H1 (cell line): ENCODE measurements around the gene RXFP1. TPM values are rescaled to one million over a fixed set of nuclear protein-coding genes. Genes with fewer than 3 reads are reported as not detected.

ENCODE experiments used
- CTCF ChIA-PET: fragments of 300-600 bp; sonication (Branson Sonifier 250); formaldehyde crosslinking; loops from one replicate; lab custom pipeline; 2021; ENCODE audit not compliant: partially characterized antibody; lab: Charles Lee
- POLR2A ChIA-PET: fragments of 300-600 bp; sonication (Branson Sonifier 250); formaldehyde crosslinking; loops from one replicate; lab custom pipeline; 2021; ENCODE audit warnings: inconsistent platforms; ENCODE audit not compliant: partially characterized antibody; lab: Charles Lee
- DNase-seq, 2 experiments: peaks; one replicate each; pipeline versions ENCODE4 v3.0.0 to v3.0.0-alpha.2; 2010 to 2022; ENCODE audit warnings: low spot score in 2 of 2, low read depth in 1 of 2, mixed read lengths in 1 of 2
- FAIRE-seq: peaks from 2 replicates; lab custom pipeline; 2011; peaks lifted over from hg19 to GRCh38; lab: Jason Lieb, UNC
- H2AFZ ChIP-seq: 2 replicates; pipeline ENCODE4 v1.8.1; 2012; ENCODE audit warnings: low read length, inconsistent platforms
- H2AK5ac ChIP-seq: 2 replicates; pipeline ENCODE4 v1.6.1; 2013; ENCODE audit warnings: low read depth, low read length
- H2BK120ac ChIP-seq: replicated peaks from 2 replicates; pipeline ENCODE3; 2013; ENCODE audit warnings: low read depth, low read length, inconsistent platforms
- H2BK12ac ChIP-seq: 2 replicates; pipeline ENCODE4 v1.6.1; 2013; ENCODE audit warnings: low read depth, low read length
- H2BK15ac ChIP-seq: 2 replicates; pipeline ENCODE4 v1.6.1; 2013; ENCODE audit warnings: low read length
- H2BK20ac ChIP-seq: 2 replicates; pipeline ENCODE4 v1.6.1; 2013; ENCODE audit warnings: low read length
- H2BK5ac ChIP-seq: 2 replicates; pipeline ENCODE4 v1.6.1; 2013; ENCODE audit warnings: low read depth, low read length
- H3K14ac ChIP-seq: 2 replicates; pipeline ENCODE4 v1.6.1; 2013; ENCODE audit warnings: inconsistent platforms; ENCODE audit not compliant: insufficient read length
- H3K18ac ChIP-seq: 2 replicates; pipeline ENCODE4 v1.6.1; 2013; ENCODE audit warnings: low read length; ENCODE audit errors: extremely low read depth
- H3K23ac ChIP-seq: 2 replicates; pipeline ENCODE4 v1.6.1; 2013; ENCODE audit warnings: inconsistent platforms; ENCODE audit not compliant: insufficient read length
- H3K23me2 ChIP-seq: 2 replicates; pipeline ENCODE4 v1.6.1; 2013; ENCODE audit warnings: low read depth, low read length
- H3K27ac ChIP-seq: 2 replicates; pipeline ENCODE4 v1.6.1; 2011; ENCODE audit warnings: low read depth, low read length, inconsistent platforms
- H3K27me3 ChIP-seq, 4 experiments: replicated peaks in 1 of 4; 1 replicate in 1 of 4; 2 replicates in 3 of 4; pipeline versions ENCODE4 v1.6.1 to v1.8.1; 2011 to 2013; ENCODE audit warnings: low read length in 3 of 4, mild to moderate bottlenecking in 3 of 4, inconsistent platforms in 2 of 4, mixed read lengths in 2 of 4, moderate library complexity in 1 of 4; ENCODE audit not compliant: control insufficient read depth in 3 of 4, insufficient read depth in 3 of 4; ENCODE audit errors: extremely low read depth in 1 of 4
- H3K36me3 ChIP-seq, 4 experiments: 2 replicates each; pipeline versions ENCODE4 v1.6.1 to v1.8.1; 2011 to 2013; ENCODE audit warnings: mild to moderate bottlenecking in 4 of 4, low read length in 3 of 4, moderate library complexity in 2 of 4, control low read depth in 1 of 4, inconsistent platforms in 1 of 4; ENCODE audit not compliant: insufficient read depth in 4 of 4, control insufficient read depth in 2 of 4
- H3K4ac ChIP-seq: replicated peaks from 2 replicates; pipeline ENCODE3; 2013; ENCODE audit warnings: low read length, low read depth, mixed read lengths, inconsistent platforms; ENCODE audit not compliant: insufficient read length
- H3K4me1 ChIP-seq, 4 experiments: replicated peaks in 1 of 4; 1 replicate in 1 of 4; 2 replicates in 3 of 4; pipeline versions ENCODE4 v1.6.1 to v1.8.1; 2011 to 2013; ENCODE audit warnings: low read length in 3 of 4, inconsistent platforms in 2 of 4, mixed read lengths in 1 of 4; ENCODE audit not compliant: insufficient read depth in 4 of 4, control insufficient read depth in 3 of 4
- H3K4me2 ChIP-seq, 2 experiments: 2 replicates each; pipeline versions ENCODE4 v1.6.1 to v1.8.1; 2011 to 2013; ENCODE audit warnings: low read depth in 2 of 2, low read length in 2 of 2, control low read depth in 1 of 2, inconsistent platforms in 1 of 2, mild to moderate bottlenecking in 1 of 2; ENCODE audit not compliant: insufficient read depth in 1 of 2
- H3K4me3 ChIP-seq, 4 experiments: fragments of 200-600, 300-600 bp in 1 of 4; sonication (generic), shearing (Covaris generic), sonication (Bioruptor Twin) in 1 of 4; 2 replicates each; pipeline versions ENCODE4 v1.5.1 to v1.8.1; 2011 to 2016; ENCODE audit warnings: low read length in 4 of 4, low read depth in 3 of 4, control low read depth in 2 of 4, inconsistent platforms in 2 of 4, mild to moderate bottlenecking in 2 of 4, mixed read lengths in 1 of 4, moderate library complexity in 1 of 4; ENCODE audit not compliant: insufficient read depth in 2 of 4; ENCODE audit errors: extremely low read depth in 1 of 4
- H3K56ac ChIP-seq: replicated peaks from 2 replicates; pipeline ENCODE3; 2013; ENCODE audit warnings: low read depth, mild to moderate bottlenecking, mixed read lengths, low read length, inconsistent platforms; ENCODE audit not compliant: insufficient read length
- H3K79me1 ChIP-seq: 2 replicates; pipeline ENCODE4 v1.6.1; 2013; ENCODE audit warnings: low read depth, low read length, control low read depth
- H3K79me2 ChIP-seq, 2 experiments: 2 replicates each; pipeline versions ENCODE4 v1.6.1 to v1.8.1; 2012 to 2013; ENCODE audit warnings: low read length in 2 of 2, mild to moderate bottlenecking in 2 of 2, inconsistent platforms in 1 of 2; ENCODE audit not compliant: insufficient read depth in 2 of 2, control insufficient read depth in 1 of 2
- H3K9ac ChIP-seq, 4 experiments: replicated peaks in 1 of 4; 1 replicate in 1 of 4; 2 replicates in 3 of 4; pipeline versions ENCODE4 v1.6.1 to v1.8.1; 2011 to 2013; ENCODE audit warnings: low read depth in 3 of 4, low read length in 3 of 4, control low read depth in 2 of 4, mild to moderate bottlenecking in 2 of 4, moderate library complexity in 2 of 4, inconsistent platforms in 1 of 4; ENCODE audit errors: extremely low read depth in 1 of 4
- H3K9me3 ChIP-seq, 2 experiments: 2 replicates each; pipeline versions ENCODE4 v1.6.1 to v1.8.1; 2012 to 2013; ENCODE audit warnings: mild to moderate bottlenecking in 2 of 2, moderate library complexity in 2 of 2, control low read depth in 1 of 2, inconsistent platforms in 1 of 2, low read depth in 1 of 2, low read length in 1 of 2, mixed read lengths in 1 of 2; ENCODE audit not compliant: insufficient read depth in 2 of 2
- H4K20me1 ChIP-seq, 2 experiments: replicated peaks in 1 of 2; 2 replicates each; pipeline versions ENCODE3 to v1.8.1; 2011 to 2013; ENCODE audit warnings: inconsistent platforms in 2 of 2, low read length in 2 of 2, mild to moderate bottlenecking in 1 of 2; ENCODE audit not compliant: insufficient read depth in 2 of 2, control insufficient read depth in 1 of 2
- H4K5ac ChIP-seq: 2 replicates; pipeline ENCODE4 v1.6.1; 2013; ENCODE audit warnings: low read length, low read depth, mixed read lengths, inconsistent platforms; ENCODE audit not compliant: insufficient read length
- H4K8ac ChIP-seq: 2 replicates; pipeline ENCODE4 v1.8.0; 2013; ENCODE audit warnings: mild to moderate bottlenecking, moderate library complexity, low read length, inconsistent platforms; ENCODE audit not compliant: insufficient read depth; ENCODE audit errors: extremely low read depth
- H4K91ac ChIP-seq: replicated peaks from 2 replicates; pipeline ENCODE3; 2013; ENCODE audit warnings: low read length, mixed read lengths, inconsistent platforms; ENCODE audit not compliant: insufficient read length
- MAFK ChIP-seq: IDR thresholded peaks from 2 replicates; pipeline ENCODE4 v1.6.1; 2012; ENCODE audit warnings: low read depth, mild to moderate bottlenecking, improper control_type of control experiment, low read length
- polyA plus RNA-seq, 7 experiments: library from polyadenylated mRNA; depleted of rRNA in 3 of 7; stranded (reverse) in 5 of 7; unstranded in 2 of 7; fragments of >200 nt in 5 of 7; fragments of 200-250 nt in 2 of 7; gene quantifications; 1 replicate in 5 of 7; 2 replicates in 1 of 7; 4 replicates in 1 of 7; pipeline versions ENCODE4 v1.2.1 to v1.2.3, GENCODE V29; 2011 to 2013; ENCODE audit warnings: missing spikeins in 2 of 7, mixed read lengths in 2 of 7
- total RNA-seq: library from RNA; stranded (reverse); fragmentation: NEBNext Ultra II Directional; extraction: Animal tissue kit (Norgen Biotek cat#: 25700); gene quantifications from 2 replicates; pipeline ENCODE4 v1.2.1, GENCODE V29; 2021

The RXFP1 gene
- total and polyA plus RNA-seq, 2 of the 8 experiments (the other 6 are each of a cell fraction or from before 2014, with no cell fraction given) = 0.14 to 0.56 TPM

DNA sequence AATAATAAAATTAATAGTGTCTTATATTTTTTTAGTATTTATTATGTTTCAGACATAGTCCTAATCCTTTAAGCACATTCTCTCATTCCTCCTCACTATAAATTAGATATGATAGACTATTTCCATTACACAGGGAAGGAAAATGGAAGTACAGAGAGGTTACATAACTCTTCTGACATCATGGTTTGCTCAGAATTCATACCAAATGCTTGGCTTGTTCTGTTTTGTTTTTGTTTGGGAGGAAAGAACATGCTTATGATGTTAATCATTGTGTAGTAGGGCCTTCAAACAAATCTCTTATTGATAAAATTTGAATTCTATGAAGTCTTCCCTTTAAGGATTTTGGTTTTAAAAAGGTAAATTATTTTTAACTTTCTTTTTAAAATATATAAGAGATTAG is 59.5 kb downstream of the RXFP1 start:
- no peak overlapping the region for H3K14ac ChIP-seq
- CTCF ChIA-PET = interaction anchor here (0.6 to 1.3 kb wide), 3 partner anchors 85 to 664 kb away, joined by 3 read pairs; no protein-coding TSS in a partner anchor

More for the DNA sequence above, 59.5 kb downstream of the RXFP1 start:
- Histone ChIP-seq H4K5ac (no peak overlapping the region), H3K36me3 (no peaks in the 10 kb centered on the region), H3K79me1 (no peaks in the 10 kb centered on the region), H3K4me1 (peaks cover 0 to 4% (median under 1%) of the 10 kb centered on the region in 4 experiments; a peak in 2 of 7 replicates), H3K4ac (no peak overlapping the region), H3K79me2 (no peaks in the 10 kb centered on the region), H3K27me3 (no peaks in the 10 kb centered on the region), H3K9me3 (no peaks in the 10 kb centered on the region), H3K23me2 (no peaks in the 10 kb centered on the region), H2BK20ac (no peak overlapping the region), H2AFZ (no peak overlapping the region), H3K9ac (no peak overlapping the region), H2AK5ac (no peak overlapping the region), H3K4me3 (no peak overlapping the region), H3K4me2 (no peak overlapping the region), H2BK5ac (no peak overlapping the region), H4K20me1 (no peaks in the 10 kb centered on the region), H2BK15ac (no peak overlapping the region), H4K8ac (no peak overlapping the region), H3K56ac (no peak overlapping the region), H3K27ac (no peak overlapping the region), H2BK12ac (no peak overlapping the region), H3K23ac (no peak overlapping the region), H2BK120ac (no peak overlapping the region), H4K91ac (no peak overlapping the region), H3K18ac (no peak overlapping the region)
- DNase-seq = no peak
- no peak for TF ChIP-seq MAFK
- POLR2A ChIA-PET = no interaction called here
- FAIRE-seq = no peak
